Colonic mucosa (tissue), 4 donors: ENCODE results near the gene SH3GL3. TPM values are rescaled to one million over a fixed set of nuclear protein-coding genes. Genes with fewer than 3 reads are reported as not detected.

Experiments used
- DNase-seq: peaks from one replicate; pipeline ENCODE4 v3.0.0-alpha.2; 2020
- H3K27ac ChIP-seq: fragments of 200-600 bp; one replicate; pipeline ENCODE4 v1.8.0; 2021
- H3K27me3 ChIP-seq: fragments of 200-600 bp; one replicate; pipeline ENCODE4 v1.8.0; 2021
- H3K36me3 ChIP-seq: fragments of 200-600 bp; one replicate; pipeline ENCODE4 v1.8.0; 2021
- H3K4me1 ChIP-seq: fragments of 200-600 bp; one replicate; pipeline ENCODE4 v1.8.0; 2021; ENCODE audit warnings: mild to moderate bottlenecking
- H3K4me3 ChIP-seq: fragments of 200-600 bp; one replicate; pipeline ENCODE4 v1.8.0; 2021
- H3K9ac ChIP-seq, 2 donors: one replicate each; pipeline ENCODE4 v1.7.0; 2013; ENCODE audit warnings: control low read depth in 2 of 2, low read depth in 2 of 2, low read length in 2 of 2
- H3K9me3 ChIP-seq: fragments of 200-600 bp; one replicate; pipeline ENCODE4 v1.8.0; 2021
- intact Hi-C: fragments of 100-400 bp; cut with DNase I; formaldehyde crosslinking; loops from one replicate; pipeline ENCODE4 v1.14.1; 2022
- total RNA-seq, 2 donors: library from RNA; stranded (reverse); fragmentation: NEBNext Ultra II Directional in 1 of 2; extraction: Animal tissue kit (Norgen Biotek cat#: 25700) in 1 of 2; gene quantifications; one replicate each; pipeline ENCODE4 v1.2.1, GENCODE V29; 2021
- TF ChIP-seq, protein P1 (sequence below): fragments of 200-600 bp; IDR thresholded peaks from one replicate; pipeline ENCODE4 v1.8.0; 2022; ENCODE audit warnings: antibody characterized with exemption, mild to moderate bottlenecking
- donor health status: healthy.
- donor health status: DM: no; HTN: no; CAD: no.
- donor health status: DM: no; HTN: no; CAD: no.

Gene SH3GL3
- total RNA-seq, 2 donors from 2014 or later, result not detected

DNA sequence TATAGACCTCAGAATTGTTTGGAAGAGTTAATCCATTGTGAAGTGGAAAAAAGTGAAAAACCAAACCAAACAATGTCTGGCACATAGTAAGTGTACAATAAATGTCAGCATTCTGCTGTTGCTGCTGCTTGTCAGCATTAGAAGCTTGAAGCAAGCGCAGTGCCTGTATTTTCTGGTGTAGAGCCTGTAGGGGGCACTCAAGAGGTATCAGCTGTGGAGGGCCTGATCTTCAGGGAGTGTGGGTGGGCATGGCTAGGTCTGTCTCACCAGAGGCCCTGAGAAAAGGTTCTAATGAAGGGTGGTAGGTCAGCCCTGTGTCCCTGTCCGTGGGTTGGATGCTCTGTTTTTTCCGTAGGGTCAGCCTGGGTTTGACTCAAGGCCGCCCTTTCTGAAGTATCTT, 210.4 kb downstream of the SH3GL3 start:
- DNase-seq, result no peak
- Histone ChIP-seq H3K27me3 (peaks cover 9% of the 10 kb centered on the region), H3K27ac (no peak overlapping the region), H3K9me3 (no peaks in the 10 kb centered on the region), H3K4me1 (no peaks in the 10 kb centered on the region), H3K9ac (no peak overlapping the region), H3K36me3 (no peaks in the 10 kb centered on the region), H3K4me3 (no peak overlapping the region)
- intact Hi-C loops, result no loop called here
- TF ChIP-seq, protein P1, sequence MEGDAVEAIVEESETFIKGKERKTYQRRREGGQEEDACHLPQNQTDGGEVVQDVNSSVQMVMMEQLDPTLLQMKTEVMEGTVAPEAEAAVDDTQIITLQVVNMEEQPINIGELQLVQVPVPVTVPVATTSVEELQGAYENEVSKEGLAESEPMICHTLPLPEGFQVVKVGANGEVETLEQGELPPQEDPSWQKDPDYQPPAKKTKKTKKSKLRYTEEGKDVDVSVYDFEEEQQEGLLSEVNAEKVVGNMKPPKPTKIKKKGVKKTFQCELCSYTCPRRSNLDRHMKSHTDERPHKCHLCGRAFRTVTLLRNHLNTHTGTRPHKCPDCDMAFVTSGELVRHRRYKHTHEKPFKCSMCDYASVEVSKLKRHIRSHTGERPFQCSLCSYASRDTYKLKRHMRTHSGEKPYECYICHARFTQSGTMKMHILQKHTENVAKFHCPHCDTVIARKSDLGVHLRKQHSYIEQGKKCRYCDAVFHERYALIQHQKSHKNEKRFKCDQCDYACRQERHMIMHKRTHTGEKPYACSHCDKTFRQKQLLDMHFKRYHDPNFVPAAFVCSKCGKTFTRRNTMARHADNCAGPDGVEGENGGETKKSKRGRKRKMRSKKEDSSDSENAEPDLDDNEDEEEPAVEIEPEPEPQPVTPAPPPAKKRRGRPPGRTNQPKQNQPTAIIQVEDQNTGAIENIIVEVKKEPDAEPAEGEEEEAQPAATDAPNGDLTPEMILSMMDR, result no peak

DNA sequence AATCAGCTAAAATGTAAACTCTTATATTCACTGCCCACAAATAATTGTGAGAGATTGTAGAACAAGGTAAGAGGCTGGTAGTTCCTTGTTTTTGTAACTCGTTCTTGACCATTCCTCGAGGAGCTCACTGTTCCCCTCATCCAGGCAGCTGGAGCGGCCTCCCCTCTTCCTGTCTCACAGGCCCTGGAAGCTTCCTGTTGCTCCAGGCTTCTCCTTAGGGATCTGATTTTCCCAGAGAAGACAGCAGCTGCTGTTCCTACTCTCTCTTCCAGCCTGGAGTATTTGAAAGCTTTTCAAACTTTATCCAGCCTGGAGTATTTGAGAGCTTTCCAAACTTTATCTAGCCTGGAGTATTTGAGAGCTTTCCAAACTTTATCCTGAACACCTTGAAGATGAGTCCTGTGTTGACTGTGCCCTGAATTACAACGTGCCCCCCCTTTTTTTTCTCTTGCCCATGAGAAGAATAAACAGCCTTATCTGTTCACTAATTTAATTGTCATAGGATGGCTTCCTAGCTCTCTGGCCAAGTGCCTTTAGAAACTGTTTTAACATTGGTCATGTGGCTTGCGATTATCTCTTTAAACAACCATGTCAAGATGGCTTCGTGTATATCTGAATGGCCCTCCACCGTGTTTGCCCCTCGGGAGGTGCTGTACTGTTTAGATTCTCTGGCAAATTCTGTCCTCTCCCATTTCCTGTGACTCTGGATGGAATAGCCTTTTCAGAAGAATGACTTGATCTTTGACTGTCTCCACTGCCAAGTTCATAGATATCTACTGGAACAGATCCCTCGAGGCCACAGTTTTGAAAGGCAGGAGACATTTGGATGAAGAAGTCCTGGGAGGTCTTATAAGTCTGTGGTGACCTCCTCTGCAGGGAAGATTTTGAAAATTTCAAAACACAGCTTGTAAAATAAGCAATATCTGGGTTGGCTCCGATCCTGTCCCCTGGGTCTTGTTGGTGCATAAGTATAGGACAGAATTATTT, 211.6 kb downstream of the SH3GL3 start:
- no peak for DNase-seq
- no peaks in the 10 kb centered on the region for H3K4me1 ChIP-seq
- H3K27ac ChIP-seq, result no peak overlapping the region
- H3K27me3 ChIP-seq, result peaks cover 9% of the 10 kb centered on the region
- H3K9me3 ChIP-seq, result no peaks in the 10 kb centered on the region
- no peak overlapping the region for H3K9ac ChIP-seq
- intact Hi-C loops, result no loop called here
- TF ChIP-seq, protein P1, result no peak
- no peak overlapping the region for H3K4me3 ChIP-seq
- no peaks in the 10 kb centered on the region for H3K36me3 ChIP-seq

DNA sequence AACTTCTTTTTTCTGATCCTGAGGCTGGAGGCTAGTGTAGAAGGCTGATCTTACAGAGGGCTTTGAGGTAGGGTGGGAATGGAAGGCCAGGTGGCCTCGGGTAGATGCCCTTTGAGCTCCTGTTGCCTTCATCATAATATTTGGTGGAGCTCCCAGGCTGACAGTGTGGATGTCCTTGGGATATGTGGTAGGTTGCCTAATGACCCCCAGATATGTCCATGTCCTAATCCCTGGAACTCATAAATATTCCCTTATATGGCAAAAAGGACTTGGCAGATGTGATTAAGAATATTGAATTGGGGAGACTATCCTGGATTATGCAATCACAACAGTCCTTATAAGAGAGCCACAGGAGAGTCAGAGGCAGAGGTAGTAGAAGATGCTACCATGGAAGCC, 212.3 kb downstream of the SH3GL3 start:
- H3K27ac ChIP-seq, result no peak overlapping the region
- no peak for DNase-seq
- intact Hi-C loops, result no loop called here
- H3K9ac ChIP-seq, result no peak overlapping the region
- peaks cover 4% of the 10 kb centered on the region for H3K27me3 ChIP-seq
- no peaks in the 10 kb centered on the region for H3K36me3 ChIP-seq
- TF ChIP-seq, protein P1, result no peak
- no peaks in the 10 kb centered on the region for H3K9me3 ChIP-seq
- no peak overlapping the region for H3K4me3 ChIP-seq
- no peaks in the 10 kb centered on the region for H3K4me1 ChIP-seq

DNA sequence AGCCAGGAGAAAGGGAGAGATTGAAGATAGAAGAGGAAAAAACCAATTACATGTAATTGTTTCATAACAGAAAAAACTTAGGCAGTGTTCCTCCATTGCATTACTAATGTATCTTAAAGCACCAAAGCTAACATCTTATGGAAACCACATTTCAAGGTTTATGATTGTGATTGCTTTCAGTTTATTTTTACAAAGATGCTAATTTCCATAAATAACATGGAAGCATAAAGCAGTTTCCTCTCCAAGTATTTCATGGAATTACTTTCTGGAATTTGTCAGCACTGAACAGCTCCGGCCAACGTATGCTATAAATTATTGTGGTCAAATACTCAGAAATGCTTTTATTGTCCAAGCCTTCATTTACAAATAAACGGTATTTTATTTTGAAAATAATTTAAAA, 218.3 kb downstream of the SH3GL3 start:
- TF ChIP-seq, protein P1, result no peak
- DNase-seq, result no peak

More for the DNA sequence above, 218.3 kb downstream of the SH3GL3 start:
- no peak overlapping the region for H3K27ac ChIP-seq
- H3K4me3 ChIP-seq, result no peak overlapping the region
- H3K36me3 ChIP-seq, result no peaks in the 10 kb centered on the region
- no peak overlapping the region for H3K9ac ChIP-seq
- H3K4me1 ChIP-seq, result no peaks in the 10 kb centered on the region
- no peaks in the 10 kb centered on the region for H3K27me3 ChIP-seq
- H3K9me3 ChIP-seq, result no peaks in the 10 kb centered on the region
- intact Hi-C loops, result no loop called here

Other genes with a start within 250 kb of the SH3GL3 start
- gene HDGFL3, start 239.5 kb upstream of the SH3GL3 start, total RNA-seq, result 10 to 100 TPM; 16.2 to 16.7 TPM
- not detected for gene BNC1, start 162.7 kb upstream of the SH3GL3 start, total RNA-seq
- gene ADAMTSL3, start 206.8 kb downstream of the SH3GL3 start, total RNA-seq, result 1 to 10 TPM in 1 of 2 donors, under 1 TPM in 1; 0.72 to 4.8 TPM